Kidney epithelial cell (primary cell): ENCODE results near the gene CTIF. TPM values are rescaled to one million over a fixed set of nuclear protein-coding genes. Genes with fewer than 3 reads are reported as not detected.

Source experiments
- DNase-seq: peaks from one replicate; pipeline ENCODE4 v3.0.0-alpha.2; 2010; ENCODE audit warnings: low read depth
- H3K27me3 ChIP-seq: 2 replicates; pipeline ENCODE4 v1.6.0; 2011; ENCODE audit warnings: low read length; ENCODE audit not compliant: control insufficient read depth, insufficient read depth
- H3K36me3 ChIP-seq: 2 replicates; pipeline ENCODE4 v1.5.1; 2011; ENCODE audit warnings: low read length; ENCODE audit not compliant: control insufficient read depth, insufficient read depth
- H3K4me3 ChIP-seq: 2 replicates; pipeline ENCODE4 v1.5.1; 2011; ENCODE audit warnings: low read depth, mild to moderate bottlenecking, control low read depth, low read length
- total RNA-seq: library from RNA; depleted of rRNA; stranded (reverse); fragments of >200 nt; gene quantifications from 2 replicates; pipeline ENCODE4 v1.2.3, GENCODE V29; 2015
- TF ChIP-seq, protein P1 (sequence below): IDR thresholded peaks from 2 replicates; pipeline ENCODE4 v1.5.1; 2011; ENCODE audit warnings: mild to moderate bottlenecking, moderate library complexity, low read length, control low read depth, inconsistent platforms; ENCODE audit not compliant: insufficient read depth, poor library complexity, severe bottlenecking

CTIF gene
- total RNA-seq, 1 donor from 2014 or later = 24.3 TPM

DNA sequence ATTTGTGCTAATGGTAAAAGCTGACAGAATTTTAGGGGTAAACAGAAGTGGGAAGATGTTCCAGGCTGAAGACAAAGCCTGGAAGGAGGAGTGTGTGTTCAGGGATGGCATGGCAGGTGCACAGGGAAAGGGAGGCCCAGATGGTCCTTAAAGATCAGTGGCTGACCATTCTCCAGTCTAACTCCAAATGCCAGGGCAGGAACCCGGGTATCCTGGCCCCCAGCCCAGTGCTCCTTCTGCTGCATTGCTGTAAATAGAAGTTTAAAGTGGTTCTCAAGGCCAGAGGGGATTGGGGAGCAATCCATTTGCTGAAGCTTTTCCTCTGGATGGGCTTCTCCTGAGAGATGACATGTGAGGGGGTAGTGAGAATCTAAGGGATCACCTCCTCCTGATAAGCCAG is 158.6 kb downstream of the CTIF start:
- no peak for DNase-seq
- Histone ChIP-seq H3K4me3 (no peak overlapping the region), H3K27me3 (no peaks in the 10 kb centered on the region), H3K36me3 (no peaks in the 10 kb centered on the region)
- TF ChIP-seq, protein P1, sequence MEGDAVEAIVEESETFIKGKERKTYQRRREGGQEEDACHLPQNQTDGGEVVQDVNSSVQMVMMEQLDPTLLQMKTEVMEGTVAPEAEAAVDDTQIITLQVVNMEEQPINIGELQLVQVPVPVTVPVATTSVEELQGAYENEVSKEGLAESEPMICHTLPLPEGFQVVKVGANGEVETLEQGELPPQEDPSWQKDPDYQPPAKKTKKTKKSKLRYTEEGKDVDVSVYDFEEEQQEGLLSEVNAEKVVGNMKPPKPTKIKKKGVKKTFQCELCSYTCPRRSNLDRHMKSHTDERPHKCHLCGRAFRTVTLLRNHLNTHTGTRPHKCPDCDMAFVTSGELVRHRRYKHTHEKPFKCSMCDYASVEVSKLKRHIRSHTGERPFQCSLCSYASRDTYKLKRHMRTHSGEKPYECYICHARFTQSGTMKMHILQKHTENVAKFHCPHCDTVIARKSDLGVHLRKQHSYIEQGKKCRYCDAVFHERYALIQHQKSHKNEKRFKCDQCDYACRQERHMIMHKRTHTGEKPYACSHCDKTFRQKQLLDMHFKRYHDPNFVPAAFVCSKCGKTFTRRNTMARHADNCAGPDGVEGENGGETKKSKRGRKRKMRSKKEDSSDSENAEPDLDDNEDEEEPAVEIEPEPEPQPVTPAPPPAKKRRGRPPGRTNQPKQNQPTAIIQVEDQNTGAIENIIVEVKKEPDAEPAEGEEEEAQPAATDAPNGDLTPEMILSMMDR = no peak

DNA sequence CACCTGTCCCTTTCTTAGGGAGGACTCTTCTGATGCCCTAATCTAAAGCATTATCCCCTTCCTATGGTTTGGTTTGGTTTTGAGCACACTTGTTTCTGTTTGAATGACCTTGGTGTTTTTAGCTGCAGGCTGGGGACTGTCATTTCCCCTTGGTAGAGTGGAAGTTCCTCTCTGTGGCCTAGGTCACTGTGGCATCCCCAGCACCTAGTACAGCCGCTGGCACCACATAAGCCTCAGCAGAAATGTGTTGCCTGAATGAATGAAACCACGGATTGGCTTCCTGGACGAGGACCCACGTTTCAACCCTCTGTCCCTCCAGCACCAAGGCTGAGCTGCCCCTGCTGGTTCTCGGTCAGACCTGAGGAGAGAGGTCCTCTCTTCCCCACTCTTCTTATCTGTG is 159.9 kb downstream of the CTIF start:
- Histone ChIP-seq H3K27me3 (no peaks in the 10 kb centered on the region), H3K4me3 (no peak overlapping the region), H3K36me3 (no peaks in the 10 kb centered on the region)
- no peak for DNase-seq
- TF ChIP-seq, protein P1 = no peak

DNA sequence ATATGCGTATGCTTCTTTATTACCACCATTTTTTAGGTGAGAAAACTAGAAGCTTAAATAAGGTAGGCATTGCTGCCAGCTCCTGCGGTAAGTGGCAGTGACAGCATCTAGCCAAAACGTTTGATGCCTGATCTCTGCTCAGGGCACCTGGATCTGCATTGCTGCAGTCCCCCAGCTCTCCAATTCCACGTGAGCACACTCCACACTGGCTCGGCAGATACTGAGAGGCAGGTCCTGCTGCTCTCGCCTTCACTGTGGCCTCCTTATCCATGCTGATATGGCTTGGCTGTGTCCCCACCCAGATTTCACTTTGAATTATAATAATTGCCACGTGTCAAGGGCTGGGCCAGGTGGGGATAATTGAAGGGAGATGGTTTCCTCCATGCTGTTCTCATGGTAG is 160.9 kb downstream of the CTIF start:
- no peak for DNase-seq
- TF ChIP-seq, protein P1 = no peak
- H3K36me3 ChIP-seq = no peaks in the 10 kb centered on the region
- no peak overlapping the region for H3K4me3 ChIP-seq
- H3K27me3 ChIP-seq = no peaks in the 10 kb centered on the region

DNA sequence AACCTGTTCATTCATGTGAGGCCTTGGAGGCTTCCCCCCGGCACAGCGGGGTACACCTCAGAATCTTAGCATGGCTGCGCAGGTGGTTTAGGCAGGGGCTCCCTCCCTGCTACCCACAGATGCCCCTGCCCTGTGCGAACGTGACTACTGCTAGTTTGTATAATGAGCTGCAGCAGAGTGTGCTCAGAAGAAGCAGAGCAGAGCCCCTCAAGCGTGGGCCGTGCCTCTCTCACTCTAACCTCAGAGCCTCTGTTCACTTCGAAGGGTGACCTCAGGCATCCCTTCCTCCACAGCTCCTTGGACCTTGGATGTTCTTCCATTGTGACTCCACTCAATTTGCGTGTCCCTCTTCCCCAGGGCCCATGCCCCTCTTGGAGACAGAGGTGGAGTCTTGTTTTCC is 161.6 kb downstream of the CTIF start:
- DNase-seq = no peak
- TF ChIP-seq, protein P1 = no peak
- H3K4me3 ChIP-seq = no peak overlapping the region
- no peaks in the 10 kb centered on the region for H3K27me3 ChIP-seq
- no peaks in the 10 kb centered on the region for H3K36me3 ChIP-seq

DNA sequence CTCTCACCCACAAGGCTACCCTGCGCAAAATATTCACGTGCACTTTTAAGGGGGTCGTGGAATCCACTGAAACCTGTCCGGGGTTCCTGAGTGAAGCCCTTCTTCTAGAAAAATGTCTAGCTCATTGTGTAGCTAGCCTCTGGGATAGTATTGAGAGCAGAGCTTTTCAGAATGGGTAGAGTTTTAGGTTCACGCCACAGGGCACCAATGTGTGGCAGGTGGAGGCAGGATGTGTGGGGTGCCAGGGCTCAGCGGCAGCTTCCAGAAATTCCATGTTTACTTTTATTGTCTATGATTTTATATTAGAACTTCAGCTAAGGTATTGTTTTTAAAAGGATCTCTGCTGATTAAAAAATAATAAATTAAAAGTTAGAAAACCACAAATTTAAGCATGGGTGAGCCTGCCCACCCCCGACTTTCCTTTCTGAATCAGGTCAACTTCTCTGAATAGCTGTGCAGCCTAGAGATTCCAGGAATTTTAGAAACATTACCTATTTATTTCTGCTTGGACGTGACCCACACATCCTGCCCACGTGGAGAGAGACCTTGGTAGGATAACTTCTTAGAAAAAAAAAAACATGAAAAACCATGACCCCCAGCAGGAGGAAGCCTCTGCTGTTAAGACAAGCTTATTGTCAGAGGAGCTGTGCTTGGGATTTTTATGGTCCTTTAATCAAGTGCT is 163.7 kb downstream of the CTIF start:
- no peaks in the 10 kb centered on the region for H3K27me3 ChIP-seq
- TF ChIP-seq, protein P1 = no peak
- DNase-seq = peak; percentile 26
- no peak overlapping the region for H3K4me3 ChIP-seq
- no peaks in the 10 kb centered on the region for H3K36me3 ChIP-seq

DNA sequence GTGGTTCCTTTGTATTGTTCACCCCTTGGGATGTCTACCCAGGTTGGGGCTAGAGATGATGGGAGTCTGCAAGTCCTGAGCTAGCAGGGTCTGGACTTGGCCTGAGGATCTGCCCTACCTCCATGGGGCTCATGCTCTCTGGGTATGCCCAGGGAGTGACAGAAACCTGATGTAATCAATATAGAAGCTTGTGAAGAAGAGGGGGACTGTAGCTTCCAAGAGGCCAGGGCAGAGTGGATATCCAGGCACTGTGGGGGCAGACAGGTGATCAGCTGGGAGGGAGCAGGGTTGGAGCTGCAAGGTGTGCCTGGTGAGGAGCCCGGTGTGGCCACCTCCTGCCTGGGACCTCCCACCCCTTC is 164.2 kb downstream of the CTIF start:
- H3K4me3 ChIP-seq = no peak overlapping the region
- TF ChIP-seq, protein P1 = no peak
- no peaks in the 10 kb centered on the region for H3K27me3 ChIP-seq
- H3K36me3 ChIP-seq = no peaks in the 10 kb centered on the region
- DNase-seq = no peak
